Common myeloid progenitor, CD34-positive (primary cell): Measurements from ENCODE around the gene KLHL29.
A peak's percentile ranks its signal among the peaks of the same experiment; 100 is the strongest.

Source experiments
- CTCF ChIA-PET: fragments of 350-600 bp; sonication (Branson Sonifier 250); formaldehyde crosslinking; loops from one replicate; lab custom pipeline; 2021; ENCODE audit warnings: antibody characterized with exemption; lab: Charles Lee
- POLR2A ChIA-PET: fragments of 350-600 bp; sonication (Branson Sonifier 250); formaldehyde crosslinking; loops from one replicate; lab custom pipeline; 2021; ENCODE audit warnings: antibody characterized with exemption; lab: Charles Lee
- DNase-seq, 3 donors: peaks; one replicate each; pipeline versions ENCODE4 v3.0.0 to v3.0.0-alpha.2; 2013
- H3K27ac ChIP-seq, 2 experiments: 1 replicate in 1 of 2; 2 replicates in 1 of 2; pipeline ENCODE4 v1.7.0; 2013; ENCODE audit warnings: inconsistent platforms in 2 of 2, low read length in 2 of 2, mild to moderate bottlenecking in 2 of 2, low read depth in 1 of 2, moderate library complexity in 1 of 2; ENCODE audit not compliant: severe bottlenecking in 2 of 2, insufficient read depth in 1 of 2, poor library complexity in 1 of 2
- H3K27me3 ChIP-seq, 5 experiments: replicated peaks in 2 of 5; 1 replicate in 3 of 5; 2 replicates in 2 of 5; pipeline versions ENCODE4 v1.6.1 to v1.7.0; 2013; ENCODE audit warnings: low read length in 4 of 5, mild to moderate bottlenecking in 2 of 5, moderate library complexity in 2 of 5, inconsistent platforms in 1 of 5; ENCODE audit not compliant: insufficient read depth in 5 of 5, control insufficient read depth in 4 of 5
- H3K36me3 ChIP-seq, 4 experiments: 1 replicate in 2 of 4; 2 replicates in 2 of 4; pipeline versions ENCODE4 v1.6.1 to v1.7.0; 2013; ENCODE audit warnings: low read length in 3 of 4, control low read depth in 1 of 4, mild to moderate bottlenecking in 1 of 4; ENCODE audit not compliant: control insufficient read depth in 4 of 4, insufficient read depth in 4 of 4
- H3K4me1 ChIP-seq, 4 experiments: 1 replicate in 3 of 4; 2 replicates in 1 of 4; pipeline versions ENCODE4 v1.6.1 to v1.7.1; 2013; ENCODE audit warnings: low read length in 3 of 4, mild to moderate bottlenecking in 3 of 4, control low read depth in 1 of 4, inconsistent platforms in 1 of 4, moderate library complexity in 1 of 4; ENCODE audit not compliant: control insufficient read depth in 4 of 4, insufficient read depth in 4 of 4; ENCODE audit errors: control extremely low read depth in 1 of 4
- H3K4me3 ChIP-seq, 7 experiments: 1 replicate in 4 of 7; 2 replicates in 3 of 7; pipeline versions ENCODE4 v1.5.1 to v1.7.0; 2013; ENCODE audit warnings: mild to moderate bottlenecking in 7 of 7, low read length in 6 of 7, moderate library complexity in 6 of 7, inconsistent platforms in 2 of 7, low read depth in 2 of 7, control low read depth in 1 of 7; ENCODE audit not compliant: insufficient read depth in 4 of 7, control insufficient read depth in 1 of 7; ENCODE audit errors: extremely low read depth in 1 of 7
- H3K9me3 ChIP-seq, 5 experiments: 1 replicate in 4 of 5; 2 replicates in 1 of 5; pipeline versions ENCODE4 v1.6.1 to v1.7.1; 2013; ENCODE audit warnings: low read length in 4 of 5, mild to moderate bottlenecking in 2 of 5, inconsistent platforms in 1 of 5, low read depth in 1 of 5, moderate library complexity in 1 of 5; ENCODE audit not compliant: control insufficient read depth in 4 of 5, insufficient read depth in 2 of 5; ENCODE audit errors: control extremely low read depth in 1 of 5
- WGBS: methylation state at CpG from one replicate; pipeline ENCODE4 v1.1.5; 2013; ENCODE audit not compliant: insufficient coverage; 5-methylcytosine and 5-hydroxymethylcytosine counted together

Gene KLHL29

DNA sequence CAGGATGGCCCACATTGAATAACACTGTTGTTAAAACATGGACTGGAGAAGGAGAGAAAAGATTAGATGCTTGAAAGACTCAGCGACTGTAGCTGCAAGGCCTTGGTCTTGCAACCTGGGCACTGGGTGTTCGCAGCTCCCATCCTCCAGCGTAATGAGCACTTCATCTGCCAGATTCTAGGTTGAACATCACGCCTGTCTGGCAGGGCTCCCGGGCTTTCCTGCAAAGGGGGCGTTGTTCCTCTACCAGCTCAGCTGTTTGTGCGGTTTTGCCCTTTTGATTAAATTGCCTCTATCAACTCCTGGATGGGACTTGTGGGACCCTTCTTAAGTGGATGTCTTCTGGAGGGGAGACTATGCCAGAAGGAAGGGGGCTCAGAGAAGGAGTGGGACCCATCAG, 215.4 kb downstream of the KLHL29 start:
- ChIA-PET CTCF (no interaction called here), POLR2A (interaction anchor here (0.8 kb wide), 1 partner anchor 19 kb away, joined by 3 read pairs; no protein-coding TSS in a partner anchor)
- DNase-seq = no peak
- no peaks in the 10 kb centered on the region for H3K9me3 ChIP-seq
- no peaks in the 10 kb centered on the region for H3K36me3 ChIP-seq
- H3K27me3 ChIP-seq = peaks cover 0 to 25% (median 21%) of the 10 kb centered on the region in 5 experiments
- H3K4me3 ChIP-seq = no peak overlapping the region
- H3K27ac ChIP-seq = no peak overlapping the region
- peaks cover 0 to 5% (median 1%) of the 10 kb centered on the region in 4 experiments for H3K4me1 ChIP-seq
- 83% methylated on average over 7 of the region's 7 CpGs for WGBS

GRCh38 chr2:23601301-23601965, 216.5 kb downstream of the KLHL29 start:
- Histone ChIP-seq H3K27me3 (peaks cover 0 to 18% (median 15%) of the 10 kb centered on the region in 5 experiments), H3K36me3 (no peaks in the 10 kb centered on the region), H3K4me1 (peaks cover 0 to 5% (median 1%) of the 10 kb centered on the region in 4 experiments), H3K4me3 (no peak overlapping the region), H3K9me3 (peaks cover 0 to 6% (median under 1%) of the 10 kb centered on the region in 5 experiments), H3K27ac (no peak overlapping the region)
- DNase-seq = peak; percentile 16 to 71 (median 65)
- ChIA-PET POLR2A (no interaction called here), CTCF (no interaction called here)
- 75% methylated on average over 7 of the region's 8 CpGs for WGBS

DNA sequence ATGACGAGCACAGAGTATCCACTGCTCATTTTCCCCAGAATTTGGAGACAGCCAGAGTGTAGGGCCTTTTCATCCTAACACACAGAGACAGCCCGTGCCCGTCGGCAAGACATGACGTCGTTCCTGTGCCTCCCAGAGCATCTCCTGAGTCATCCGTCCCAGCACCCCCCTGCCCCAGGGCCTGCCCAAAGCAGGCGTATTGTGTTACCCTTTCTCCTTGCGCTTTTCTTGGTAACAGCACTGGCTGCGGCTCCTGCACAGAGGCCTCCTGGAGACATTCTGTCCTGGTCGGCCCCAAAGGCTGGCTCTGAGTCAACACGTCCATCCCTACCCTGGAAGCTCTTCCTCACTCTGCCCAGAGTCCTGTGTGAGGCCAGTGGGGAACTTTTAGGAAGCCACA, 217.1 kb downstream of the KLHL29 start:
- DNase-seq = no peak
- Histone ChIP-seq H3K4me3 (no peak overlapping the region), H3K27ac (no peak overlapping the region), H3K36me3 (no peaks in the 10 kb centered on the region), H3K27me3 (peaks cover 0 to 19% (median 15%) of the 10 kb centered on the region in 5 experiments), H3K4me1 (peaks cover 0 to 5% (median 1%) of the 10 kb centered on the region in 4 experiments), H3K9me3 (peaks cover 0 to 13% (median 6%) of the 10 kb centered on the region in 5 experiments)
- WGBS = 85% methylated on average over 12 of the region's 12 CpGs
- CTCF ChIA-PET = interaction anchor here (1.0 kb wide), 1 partner anchor 16 kb away, joined by 3 read pairs; no protein-coding TSS in a partner anchor
- POLR2A ChIA-PET = interaction anchor here (0.6 kb wide), 1 partner anchor 70 kb away, joined by 3 read pairs; no protein-coding TSS in a partner anchor

GRCh38 chr2:23603156-23603555, 218.2 kb downstream of the KLHL29 start:
- no peaks in the 10 kb centered on the region for H3K36me3 ChIP-seq
- ChIA-PET CTCF (interaction anchor here (1.0 kb wide), 1 partner anchor 15 kb away, joined by 3 read pairs; no protein-coding TSS in a partner anchor), POLR2A (interaction anchor here (0.6 kb wide), 1 partner anchor 301 kb away, joined by 3 read pairs; no protein-coding TSS in a partner anchor)
- H3K4me3 ChIP-seq = no peak overlapping the region
- no peak overlapping the region for H3K27ac ChIP-seq
- 69% methylated on average over 4 of the region's 6 CpGs for WGBS
- H3K9me3 ChIP-seq = peaks cover 0 to 14% (median 7%) of the 10 kb centered on the region in 5 experiments
- DNase-seq = no peak
- peaks cover 0 to 21% (median 18%) of the 10 kb centered on the region in 5 experiments for H3K27me3 ChIP-seq
- H3K4me1 ChIP-seq = peaks cover 0 to 5% (median 1%) of the 10 kb centered on the region in 4 experiments

DNA sequence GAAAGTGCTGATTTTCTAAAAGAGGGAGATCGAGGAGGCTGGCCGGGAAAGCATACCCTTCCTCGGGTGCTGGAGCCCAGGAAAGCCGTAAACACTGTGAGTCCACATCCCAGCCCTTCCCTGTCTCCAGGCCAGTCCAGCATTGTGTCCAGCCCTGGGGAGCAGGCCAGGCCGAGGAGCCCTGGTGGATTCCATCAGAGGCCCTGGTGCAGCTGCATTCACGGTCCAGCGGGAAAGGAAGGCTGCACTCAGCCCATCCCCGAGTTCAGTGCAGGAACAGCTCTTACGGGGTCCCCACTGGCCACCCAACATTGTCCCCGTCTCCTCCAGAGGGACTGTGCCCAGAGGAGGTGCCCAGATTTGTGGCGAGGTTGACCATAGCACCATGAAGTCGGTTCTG, 218.6 kb downstream of the KLHL29 start:
- Histone ChIP-seq H3K4me3 (no peak overlapping the region), H3K9me3 (peaks cover 0 to 14% (median 7%) of the 10 kb centered on the region in 5 experiments), H3K27me3 (peaks cover 0 to 20% (median 19%) of the 10 kb centered on the region in 5 experiments), H3K4me1 (peaks cover 0 to 5% (median 1%) of the 10 kb centered on the region in 4 experiments), H3K27ac (no peak overlapping the region), H3K36me3 (no peaks in the 10 kb centered on the region)
- no peak for DNase-seq
- WGBS = 97% methylated on average over 12 of the region's 12 CpGs
- CTCF ChIA-PET = no interaction called here
- POLR2A ChIA-PET = interaction anchor here (0.6 kb wide), 1 partner anchor 301 kb away, joined by 3 read pairs; no protein-coding TSS in a partner anchor

DNA sequence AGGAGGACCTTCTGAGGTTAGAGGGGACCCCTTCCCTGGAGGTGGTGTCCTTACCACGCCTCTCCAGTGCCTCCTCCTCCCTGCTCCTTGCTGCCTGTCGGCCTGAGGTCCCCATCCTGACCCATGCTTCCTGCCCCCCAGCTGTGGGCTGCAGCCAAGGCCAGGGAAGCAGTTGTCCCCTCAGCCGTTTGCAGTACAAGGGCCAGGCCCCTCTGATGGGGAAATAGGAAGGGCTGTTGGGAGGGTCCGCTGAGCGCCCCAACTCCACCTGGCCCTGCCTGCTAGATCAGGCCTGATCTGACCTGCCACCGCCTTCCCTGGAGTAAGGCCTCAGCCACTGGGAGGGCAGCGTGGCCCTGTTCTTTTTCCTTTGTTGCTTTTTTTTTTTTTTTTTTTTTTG, 219.8 kb downstream of the KLHL29 start:
- H3K36me3 ChIP-seq = no peaks in the 10 kb centered on the region
- H3K4me3 ChIP-seq = no peak overlapping the region
- POLR2A ChIA-PET = no interaction called here
- H3K27ac ChIP-seq = no peak overlapping the region
- 98% methylated on average over 5 of the region's 7 CpGs for WGBS
- CTCF ChIA-PET = no interaction called here
- peaks cover 0 to 14% (median 7%) of the 10 kb centered on the region in 5 experiments for H3K9me3 ChIP-seq
- H3K4me1 ChIP-seq = peaks cover 0 to 5% (median 1%) of the 10 kb centered on the region in 4 experiments
- peaks cover 0 to 26% (median 22%) of the 10 kb centered on the region in 5 experiments for H3K27me3 ChIP-seq
- DNase-seq = no peak

GRCh38 chr2:23605236-23605635, 220.3 kb downstream of the KLHL29 start:
- Histone ChIP-seq H3K9me3 (peaks cover 0 to 16% (median 10%) of the 10 kb centered on the region in 5 experiments), H3K27me3 (peaks cover 0 to 31% (median 21%) of the 10 kb centered on the region in 5 experiments), H3K36me3 (no peaks in the 10 kb centered on the region), H3K27ac (no peak overlapping the region), H3K4me3 (no peak overlapping the region), H3K4me1 (peaks cover 0 to 5% (median 1%) of the 10 kb centered on the region in 4 experiments)
- 98% methylated on average over 11 of the region's 11 CpGs for WGBS
- ChIA-PET CTCF (no interaction called here), POLR2A (no interaction called here)
- DNase-seq = no peak
